IMR-90 (cell line): ENCODE data around the gene AKAP13. TPM values are rescaled to one million over a fixed set of nuclear protein-coding genes. Genes with fewer than 3 reads are reported as not detected.
A peak's percentile ranks its signal among the peaks of the same experiment; 100 is the strongest.

ENCODE experiments used
- ATAC-seq: fragments of 200-7000 bp; cut with Tn5 transposase; 2 replicates; pipeline ENCODE4 v1.9.1; 2020; ENCODE audit warnings: low read depth, mild to moderate bottlenecking, moderate library complexity
- BruUV-seq: library from RNA; stranded (reverse); fragments of 400-500 nt; replicated peaks from 2 replicates; lab custom pipeline; 2021; lab: Mats Ljungman, UMichigan
- CTCF ChIA-PET: fragments of 300-600 bp; formaldehyde crosslinking; extraction: SDS; loops from one replicate; lab custom pipeline; 2021; ENCODE audit warnings: antibody characterized with exemption; lab: Yijun Ruan, JAX
- POLR2A ChIA-PET: fragments of 300-600 bp; sonication (Branson Sonifier 250); formaldehyde crosslinking; loops from one replicate; lab custom pipeline; 2022; ENCODE audit warnings: antibody characterized with exemption; ENCODE audit not compliant: unreplicated experiment; lab: Charles Lee
- DNase-seq: peaks from one replicate; pipeline ENCODE4 v3.0.0; 2013
- H2AFZ ChIP-seq: replicated peaks from 2 replicates; pipeline ENCODE3; 2013; ENCODE audit warnings: low read length, mild to moderate bottlenecking; ENCODE audit not compliant: poor library complexity
- H2AK5ac ChIP-seq: 2 replicates; pipeline ENCODE4 v1.6.1; 2013; ENCODE audit warnings: low read depth, low read length, inconsistent platforms
- H2AK9ac ChIP-seq: replicated peaks from 2 replicates; pipeline ENCODE3; 2013; ENCODE audit warnings: mild to moderate bottlenecking, low read depth, low read length, moderate library complexity; ENCODE audit not compliant: poor library complexity
- H2BK120ac ChIP-seq: 2 replicates; pipeline ENCODE4 v1.6.1; 2013; ENCODE audit warnings: low read depth, low read length, inconsistent platforms
- H2BK15ac ChIP-seq: 3 replicates; pipeline ENCODE4 v1.6.1; 2013; ENCODE audit warnings: low read depth, low read length, inconsistent platforms
- H2BK20ac ChIP-seq: 2 replicates; pipeline ENCODE4 v1.6.1; 2013; ENCODE audit warnings: low read depth, mild to moderate bottlenecking, inconsistent platforms, low read length, moderate library complexity
- H2BK5ac ChIP-seq: 2 replicates; pipeline ENCODE4 v1.6.1; 2013; ENCODE audit warnings: mild to moderate bottlenecking, low read depth, low read length, inconsistent platforms; ENCODE audit not compliant: poor library complexity, severe bottlenecking
- H3K14ac ChIP-seq: replicated peaks from 2 replicates; pipeline ENCODE4 v1.6.1; 2013; ENCODE audit warnings: low read depth, low read length, inconsistent platforms
- H3K18ac ChIP-seq: 2 replicates; pipeline ENCODE4 v1.6.1; 2013; ENCODE audit warnings: low read depth, low read length, control low read depth
- H3K23ac ChIP-seq: 2 replicates; pipeline ENCODE4 v1.6.1; 2013; ENCODE audit warnings: low read depth, low read length, inconsistent platforms
- H3K27ac ChIP-seq: 2 replicates; pipeline ENCODE4 v1.5.1; 2013; ENCODE audit warnings: mild to moderate bottlenecking, control low read depth, low read length; ENCODE audit not compliant: insufficient read depth
- H3K27me3 ChIP-seq: 2 replicates; pipeline ENCODE4 v1.6.1; 2013; ENCODE audit warnings: low read length; ENCODE audit not compliant: control insufficient read depth, insufficient read depth
- H3K36me3 ChIP-seq: 2 replicates; pipeline ENCODE4 v1.6.1; 2013; ENCODE audit warnings: low read length, mixed read lengths; ENCODE audit not compliant: control insufficient read depth, insufficient read depth
- H3K4ac ChIP-seq: 2 replicates; pipeline ENCODE4 v1.6.1; 2013; ENCODE audit warnings: low read depth, low read length, inconsistent platforms
- H3K4me1 ChIP-seq: 2 replicates; pipeline ENCODE4 v1.6.1; 2013; ENCODE audit warnings: low read length, mixed read lengths; ENCODE audit not compliant: control insufficient read depth, insufficient read depth
- H3K4me2 ChIP-seq: 2 replicates; pipeline ENCODE4 v1.6.1; 2013; ENCODE audit warnings: low read depth, mild to moderate bottlenecking, control low read depth, low read length, moderate library complexity
- H3K4me3 ChIP-seq: 2 replicates; pipeline ENCODE4 v1.5.1; 2013; ENCODE audit warnings: low read depth, mild to moderate bottlenecking, control low read depth, low read length, moderate library complexity; ENCODE audit not compliant: insufficient read depth
- H3K56ac ChIP-seq: 2 replicates; pipeline ENCODE4 v1.6.1; 2013; ENCODE audit warnings: low read length, inconsistent platforms; ENCODE audit not compliant: insufficient read depth; ENCODE audit errors: extremely low read depth
- H3K79me1 ChIP-seq, 2 experiments: 2 replicates each; pipeline ENCODE4 v1.6.1; 2013; ENCODE audit warnings: low read length in 2 of 2, inconsistent platforms in 1 of 2, low read depth in 1 of 2
- H3K9ac ChIP-seq: 2 replicates; pipeline ENCODE4 v1.6.1; 2013; ENCODE audit warnings: low read depth, low read length, control low read depth
- H3K9me1 ChIP-seq: 2 replicates; pipeline ENCODE4 v1.6.1; 2013; ENCODE audit warnings: low read length, inconsistent platforms; ENCODE audit not compliant: insufficient read depth
- H3K9me3 ChIP-seq: 2 replicates; pipeline ENCODE4 v1.6.1; 2013; ENCODE audit warnings: low read length; ENCODE audit not compliant: control insufficient read depth, insufficient read depth
- H4K20me1 ChIP-seq: 2 replicates; pipeline ENCODE4 v1.6.1; 2013; ENCODE audit warnings: low read length, inconsistent platforms; ENCODE audit not compliant: insufficient read depth
- H4K5ac ChIP-seq: 2 replicates; pipeline ENCODE4 v1.6.1; 2013; ENCODE audit warnings: mild to moderate bottlenecking, low read depth, low read length, control low read depth
- H4K8ac ChIP-seq, 2 experiments: 2 replicates each; pipeline ENCODE4 v1.6.1; 2013; ENCODE audit warnings: low read depth in 2 of 2, low read length in 2 of 2, control low read depth in 1 of 2, inconsistent platforms in 1 of 2
- H4K91ac ChIP-seq: 2 replicates; pipeline ENCODE4 v1.6.1; 2013; ENCODE audit warnings: low read depth, low read length, inconsistent platforms; ENCODE audit not compliant: insufficient read depth
- BHLHE40 ChIP-seq: fragments of 150-350 bp; IDR thresholded peaks from 2 replicates; pipeline ENCODE4 v1.6.1; 2016; ENCODE audit warnings: mild to moderate bottlenecking, low read depth, low read length
- CEBPB ChIP-seq: IDR thresholded peaks from 2 replicates; pipeline ENCODE4 v1.6.1; 2012; ENCODE audit warnings: low read depth, low read length, improper control_type of control experiment
- MAZ ChIP-seq: IDR thresholded peaks from 2 replicates; pipeline ENCODE4 v1.6.1; 2012; ENCODE audit warnings: low read depth, mild to moderate bottlenecking, low read length, improper control_type of control experiment, moderate library complexity, borderline replicate concordance
- MXI1 ChIP-seq: IDR thresholded peaks from 2 replicates; pipeline ENCODE4 v1.6.1; 2012; ENCODE audit warnings: low read depth, mild to moderate bottlenecking, low read length, moderate library complexity, borderline replicate concordance
- NFE2L2 ChIP-seq: fragments of 150-350 bp; IDR thresholded peaks from 2 replicates; pipeline ENCODE4 v1.6.1; 2016; ENCODE audit warnings: low read depth, mild to moderate bottlenecking, low read length
- POLR2A ChIP-seq: IDR thresholded peaks from 2 replicates; pipeline ENCODE4 v1.6.1; 2012; ENCODE audit warnings: mild to moderate bottlenecking, low read depth, low read length
- RAD21 ChIP-seq: IDR thresholded peaks from 2 replicates; pipeline ENCODE4 v1.6.1; 2012; ENCODE audit warnings: low read length, improper control_type of control experiment
- RCOR1 ChIP-seq: IDR thresholded peaks from 2 replicates; pipeline ENCODE4 v1.6.1; 2012; ENCODE audit warnings: mild to moderate bottlenecking, low read length, improper control_type of control experiment; ENCODE audit not compliant: insufficient replicate concordance
- RFX5 ChIP-seq: IDR thresholded peaks from 2 replicates; pipeline ENCODE4 v1.8.0; 2012; ENCODE audit warnings: low read depth, mild to moderate bottlenecking, low read length, moderate library complexity
- WGBS, 2 experiments: methylation state at CpG; one replicate each; pipeline versions ENCODE4 v1.1.5 to v1.1.7; 2013; ENCODE audit warnings: missing lambda C conversion rate in 2 of 2; ENCODE audit not compliant: insufficient read length in 1 of 2; ENCODE audit errors: extremely low coverage in 2 of 2; 5-methylcytosine and 5-hydroxymethylcytosine counted together
- dilution Hi-C: fragments of 300-500 bp; cut with HindIII; formaldehyde crosslinking; loops from one replicate; pipeline ENCODE4 v1.14.3; 2018; ENCODE audit warnings: low sequenced_read_pairs; ENCODE audit not compliant: unreplicated experiment
- in situ Hi-C: fragments of 300-500 bp; cut with MboI; formaldehyde crosslinking; loops from 3 replicates; pipeline ENCODE4 v1.14.3; 2019; ENCODE audit warnings: low sequenced_read_pairs, inconsistent platforms, mixed read lengths
- intact Hi-C: fragments of 100-400 bp; cut with micrococcal nuclease; formaldehyde crosslinking; loops from 2 replicates; pipeline ENCODE4 v1.10.0; 2022
- polyA plus RNA-seq, 3 experiments: library from polyadenylated mRNA; depleted of rRNA; stranded (reverse); fragments of >200 nt; gene quantifications; 2 replicates each; pipeline ENCODE4 v1.2.3, GENCODE V29; 2012; ENCODE audit warnings: low replicate concordance in 1 of 3
- total RNA-seq: library from RNA; depleted of rRNA; stranded (reverse); fragments of >200 nt; gene quantifications from 2 replicates; pipeline ENCODE4 v1.2.3, GENCODE V29; 2012
- TF ChIP-seq, protein P1 (sequence below): fragments of 150-350 bp; IDR thresholded peaks from 2 replicates; pipeline ENCODE4 v1.6.1; 2017; ENCODE audit warnings: mild to moderate bottlenecking, antibody characterized with exemption, low read length, low read depth
- TF ChIP-seq, protein P2 (sequence below): fragments of 150-350 bp; IDR thresholded peaks from 2 replicates; pipeline ENCODE4 v1.6.1; 2016; ENCODE audit warnings: low read depth, mild to moderate bottlenecking, low read length, moderate library complexity, borderline replicate concordance
- TF ChIP-seq, protein P3 (sequence below): conservative IDR thresholded peaks from 2 replicates; pipeline ENCODE4 v1.5.1; 2012; ENCODE audit warnings: mild to moderate bottlenecking, low read depth, low read length, improper control_type of control experiment

The AKAP13 gene
- total and polyA plus RNA-seq, 2 of the 4 experiments (the other 2 are of a cell fraction): 10.4 to 46.4 TPM

DNA sequence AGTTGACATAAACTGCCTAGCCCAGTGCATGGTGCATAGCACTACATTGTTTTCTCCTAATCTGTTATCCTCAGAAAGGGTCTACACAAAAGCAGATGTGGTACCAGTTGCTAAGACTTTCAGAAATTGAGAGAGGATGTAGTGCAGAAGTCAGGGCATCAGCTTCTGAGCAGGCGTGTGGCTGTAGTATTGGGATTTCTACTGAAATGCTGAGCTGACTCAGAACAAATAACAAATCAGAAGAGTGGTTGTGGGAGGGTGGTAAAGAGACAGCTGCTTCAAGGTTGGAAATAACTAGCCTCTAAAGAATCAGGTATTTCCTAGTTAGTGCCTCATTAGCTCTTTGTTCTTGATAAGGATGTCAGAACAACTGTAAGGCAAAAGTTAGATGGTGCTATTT is 161.3 kb downstream of the AKAP13 start (continued):
- TF ChIP-seq NFE2L2: no peak
- no peak for TF ChIP-seq POLR2A
- no peak for TF ChIP-seq MAZ
- TF ChIP-seq RCOR1: no peak
- TF ChIP-seq, protein P1, sequence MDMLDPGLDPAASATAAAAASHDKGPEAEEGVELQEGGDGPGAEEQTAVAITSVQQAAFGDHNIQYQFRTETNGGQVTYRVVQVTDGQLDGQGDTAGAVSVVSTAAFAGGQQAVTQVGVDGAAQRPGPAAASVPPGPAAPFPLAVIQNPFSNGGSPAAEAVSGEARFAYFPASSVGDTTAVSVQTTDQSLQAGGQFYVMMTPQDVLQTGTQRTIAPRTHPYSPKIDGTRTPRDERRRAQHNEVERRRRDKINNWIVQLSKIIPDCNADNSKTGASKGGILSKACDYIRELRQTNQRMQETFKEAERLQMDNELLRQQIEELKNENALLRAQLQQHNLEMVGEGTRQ: no peak

- H3K4me2 ChIP-seq: no peak overlapping the region
- peaks cover 11% of the 10 kb centered on the region; the same call in 1 of the 2 replicates for H4K20me1 ChIP-seq
- H4K8ac ChIP-seq: no peak overlapping the region
- no peak overlapping the region for H4K91ac ChIP-seq
- 0 out of 2 replicates have a peak overlapping the region, but pooled peaks have one; percentile 20 for H3K18ac ChIP-seq
- ATAC-seq (no peak), DNase-seq (no peak)
- no peak overlapping the region; the same call in 1 of the 2 replicates for H3K4ac ChIP-seq
- no peak overlapping the region for H2BK120ac ChIP-seq
- no peak overlapping the region for H2AFZ ChIP-seq
- intact Hi-C loops: no loop called here
- peaks cover 18% of the 10 kb centered on the region for H3K4me1 ChIP-seq
- H2BK15ac ChIP-seq: no peak overlapping the region
- H3K79me1 ChIP-seq: peaks cover 26 to 47% of the 10 kb centered on the region in 2 experiments
- H2BK20ac ChIP-seq: no peak overlapping the region
- no peaks in the 10 kb centered on the region for H3K27me3 ChIP-seq
- no peak overlapping the region for H3K27ac ChIP-seq
- H3K36me3 ChIP-seq: peaks cover 4% of the 10 kb centered on the region; the same call in 1 of the 2 replicates
- no peak overlapping the region for H3K56ac ChIP-seq
- TF ChIP-seq POLR2A: no peak
- TF ChIP-seq MAZ: no peak
- TF ChIP-seq CEBPB: no peak
- TF ChIP-seq, protein P2, sequence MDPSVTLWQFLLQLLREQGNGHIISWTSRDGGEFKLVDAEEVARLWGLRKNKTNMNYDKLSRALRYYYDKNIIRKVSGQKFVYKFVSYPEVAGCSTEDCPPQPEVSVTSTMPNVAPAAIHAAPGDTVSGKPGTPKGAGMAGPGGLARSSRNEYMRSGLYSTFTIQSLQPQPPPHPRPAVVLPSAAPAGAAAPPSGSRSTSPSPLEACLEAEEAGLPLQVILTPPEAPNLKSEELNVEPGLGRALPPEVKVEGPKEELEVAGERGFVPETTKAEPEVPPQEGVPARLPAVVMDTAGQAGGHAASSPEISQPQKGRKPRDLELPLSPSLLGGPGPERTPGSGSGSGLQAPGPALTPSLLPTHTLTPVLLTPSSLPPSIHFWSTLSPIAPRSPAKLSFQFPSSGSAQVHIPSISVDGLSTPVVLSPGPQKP: no peak
- no peak for TF ChIP-seq RFX5
- no peak for TF ChIP-seq RAD21
- no peak for TF ChIP-seq MXI1
- TF ChIP-seq, protein P3, sequence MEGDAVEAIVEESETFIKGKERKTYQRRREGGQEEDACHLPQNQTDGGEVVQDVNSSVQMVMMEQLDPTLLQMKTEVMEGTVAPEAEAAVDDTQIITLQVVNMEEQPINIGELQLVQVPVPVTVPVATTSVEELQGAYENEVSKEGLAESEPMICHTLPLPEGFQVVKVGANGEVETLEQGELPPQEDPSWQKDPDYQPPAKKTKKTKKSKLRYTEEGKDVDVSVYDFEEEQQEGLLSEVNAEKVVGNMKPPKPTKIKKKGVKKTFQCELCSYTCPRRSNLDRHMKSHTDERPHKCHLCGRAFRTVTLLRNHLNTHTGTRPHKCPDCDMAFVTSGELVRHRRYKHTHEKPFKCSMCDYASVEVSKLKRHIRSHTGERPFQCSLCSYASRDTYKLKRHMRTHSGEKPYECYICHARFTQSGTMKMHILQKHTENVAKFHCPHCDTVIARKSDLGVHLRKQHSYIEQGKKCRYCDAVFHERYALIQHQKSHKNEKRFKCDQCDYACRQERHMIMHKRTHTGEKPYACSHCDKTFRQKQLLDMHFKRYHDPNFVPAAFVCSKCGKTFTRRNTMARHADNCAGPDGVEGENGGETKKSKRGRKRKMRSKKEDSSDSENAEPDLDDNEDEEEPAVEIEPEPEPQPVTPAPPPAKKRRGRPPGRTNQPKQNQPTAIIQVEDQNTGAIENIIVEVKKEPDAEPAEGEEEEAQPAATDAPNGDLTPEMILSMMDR: no peak
- TF ChIP-seq, protein P1: no peak
- TF ChIP-seq BHLHE40: no peak
- in situ Hi-C loops: no loop called here
- no peak overlapping the region for H3K9ac ChIP-seq
- peak overlapping the region; percentile 41; the same call in 1 of the 2 replicates for H3K23ac ChIP-seq
- ChIA-PET CTCF (no interaction called here), POLR2A (no interaction called here)
- no peak overlapping the region for H2AK9ac ChIP-seq
- peak overlapping the region; percentile 42 for H3K14ac ChIP-seq
- no peak overlapping the region for H4K5ac ChIP-seq
- H2BK5ac ChIP-seq: no peak overlapping the region
- no CpG with 5 or more reads among the region's 3 CpGs for WGBS, 2 experiments
- H2AK5ac ChIP-seq: no peak overlapping the region
- peaks cover 15% of the 10 kb centered on the region for H3K9me1 ChIP-seq
- H3K9me3 ChIP-seq: no peaks in the 10 kb centered on the region
- no peak overlapping the region for H3K4me3 ChIP-seq
- dilution Hi-C loops: no loop called here
- no TSS peak for BruUV-seq
Measured at GRCh38 chr15:85542488-85542887, 162.1 kb downstream of the AKAP13 start.
